Measurements from ENCODE around the gene CNNM3.

CNNM3 gene

DNA sequence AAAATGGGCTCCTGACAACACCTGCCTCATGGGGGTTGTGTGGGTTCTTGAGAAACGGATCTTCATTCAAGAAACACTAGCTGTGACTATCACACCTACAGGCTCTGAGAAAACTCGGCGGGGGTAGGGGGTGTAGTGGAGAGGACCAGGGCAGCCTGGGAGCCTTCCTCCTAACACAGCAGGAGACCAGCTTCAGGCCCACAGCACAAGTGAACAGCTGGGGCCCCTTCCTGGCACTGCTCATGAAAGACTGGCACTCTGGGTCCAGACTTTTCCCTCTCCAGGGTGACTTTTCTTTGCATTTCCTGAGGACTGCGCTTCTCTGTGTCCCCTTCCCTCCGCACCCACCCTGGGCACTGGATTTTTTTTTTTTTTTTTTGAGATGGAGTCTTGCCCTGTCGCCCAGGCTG, 61.0 kb downstream of the CNNM3 start:
- H3K9me3 ChIP-seq (ENCODE audit: insufficient read depth, low read length) = no peaks in the 10 kb centered on the region
- H3K4me2 ChIP-seq (ENCODE audit: low read depth, low read length, poor library complexity, severe bottlenecking) = no peak overlapping the region
- H3F3A ChIP-seq (ENCODE audit: insufficient read depth) = no peaks in the 10 kb centered on the region
- no peaks in the 10 kb centered on the region for H4K20me1 ChIP-seq (ENCODE audit: low read depth, low read length)
- no peak overlapping the region for H3K9ac ChIP-seq (ENCODE audit: low read length)
- no peak overlapping the region for H2AFZ ChIP-seq (ENCODE audit: low read depth, low read length, severe bottlenecking)
- no peak overlapping the region for H3K4me3 ChIP-seq (ENCODE audit: insufficient read depth, low read length, poor library complexity, severe bottlenecking)
- no peaks in the 10 kb centered on the region for H3K9me2 ChIP-seq (replicated peaks; ENCODE audit: insufficient read depth, low read length)
- no peaks in the 10 kb centered on the region for H3K27me3 ChIP-seq (ENCODE audit: low read length)
- no peak overlapping the region for H3K27ac ChIP-seq (ENCODE audit: low read depth, low read length)
- no peaks in the 10 kb centered on the region for H3K79me2 ChIP-seq (ENCODE audit: insufficient read depth, low read length)
- TF ChIP-seq, protein P1, sequence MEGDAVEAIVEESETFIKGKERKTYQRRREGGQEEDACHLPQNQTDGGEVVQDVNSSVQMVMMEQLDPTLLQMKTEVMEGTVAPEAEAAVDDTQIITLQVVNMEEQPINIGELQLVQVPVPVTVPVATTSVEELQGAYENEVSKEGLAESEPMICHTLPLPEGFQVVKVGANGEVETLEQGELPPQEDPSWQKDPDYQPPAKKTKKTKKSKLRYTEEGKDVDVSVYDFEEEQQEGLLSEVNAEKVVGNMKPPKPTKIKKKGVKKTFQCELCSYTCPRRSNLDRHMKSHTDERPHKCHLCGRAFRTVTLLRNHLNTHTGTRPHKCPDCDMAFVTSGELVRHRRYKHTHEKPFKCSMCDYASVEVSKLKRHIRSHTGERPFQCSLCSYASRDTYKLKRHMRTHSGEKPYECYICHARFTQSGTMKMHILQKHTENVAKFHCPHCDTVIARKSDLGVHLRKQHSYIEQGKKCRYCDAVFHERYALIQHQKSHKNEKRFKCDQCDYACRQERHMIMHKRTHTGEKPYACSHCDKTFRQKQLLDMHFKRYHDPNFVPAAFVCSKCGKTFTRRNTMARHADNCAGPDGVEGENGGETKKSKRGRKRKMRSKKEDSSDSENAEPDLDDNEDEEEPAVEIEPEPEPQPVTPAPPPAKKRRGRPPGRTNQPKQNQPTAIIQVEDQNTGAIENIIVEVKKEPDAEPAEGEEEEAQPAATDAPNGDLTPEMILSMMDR (IDR thresholded peaks at IDR 0.05; ENCODE audit: insufficient read depth, low read length, poor library complexity, severe bottlenecking) = no peak
- TF ChIP-seq EZH2phosphoT487 (conservative IDR thresholded peaks at IDR 0.05; ENCODE audit: low read length) = no peak
- H3K36me3 ChIP-seq (ENCODE audit: low read length) = no peaks in the 10 kb centered on the region

DNA sequence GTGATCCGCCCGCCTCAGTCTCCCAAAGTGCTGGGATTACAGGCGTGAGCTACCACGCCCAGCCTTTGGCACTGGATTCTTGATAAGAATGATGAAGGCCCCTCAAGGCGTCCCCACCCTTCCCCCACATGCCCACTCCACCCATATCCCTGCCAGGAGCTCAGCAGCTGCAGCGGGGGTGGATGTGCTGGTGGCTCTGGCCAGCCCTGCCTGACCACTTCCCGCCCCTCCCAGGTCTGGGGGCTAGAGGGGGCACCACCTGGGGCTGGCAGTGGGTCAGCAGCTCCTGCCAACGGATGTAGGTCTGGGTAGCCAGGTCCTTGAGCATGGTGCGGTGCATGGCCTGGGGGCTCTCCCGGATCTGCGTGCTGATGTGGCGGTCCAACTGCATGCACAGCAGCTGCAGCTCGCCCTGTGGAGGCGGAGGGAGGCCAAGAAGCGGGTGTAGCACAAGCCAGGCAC, 61.6 kb downstream of the CNNM3 start:
- no peak overlapping the region for H3K4me2 ChIP-seq (ENCODE audit: low read depth, low read length, poor library complexity, severe bottlenecking)
- no peak overlapping the region for H3K27ac ChIP-seq (ENCODE audit: low read depth, low read length)
- no peaks in the 10 kb centered on the region for H3K9me3 ChIP-seq (ENCODE audit: insufficient read depth, low read length)
- no peak overlapping the region for H3K4me3 ChIP-seq (ENCODE audit: insufficient read depth, low read length, poor library complexity, severe bottlenecking)
- no peaks in the 10 kb centered on the region for H3K27me3 ChIP-seq (ENCODE audit: low read length)
- TF ChIP-seq, protein P1 (IDR thresholded peaks at IDR 0.05; ENCODE audit: insufficient read depth, low read length, poor library complexity, severe bottlenecking) = no peak
- TF ChIP-seq EZH2phosphoT487 (conservative IDR thresholded peaks at IDR 0.05; ENCODE audit: low read length) = no peak
- no peaks in the 10 kb centered on the region for H3K36me3 ChIP-seq (ENCODE audit: low read length)
- no peaks in the 10 kb centered on the region for H3K79me2 ChIP-seq (ENCODE audit: insufficient read depth, low read length)
- H3K9me2 ChIP-seq (replicated peaks; ENCODE audit: insufficient read depth, low read length) = no peaks in the 10 kb centered on the region
- H3K9ac ChIP-seq (ENCODE audit: low read length) = no peak overlapping the region
- no peaks in the 10 kb centered on the region for H4K20me1 ChIP-seq (ENCODE audit: low read depth, low read length)
- H3F3A ChIP-seq (ENCODE audit: insufficient read depth) = no peaks in the 10 kb centered on the region
- no peak overlapping the region for H2AFZ ChIP-seq (ENCODE audit: low read depth, low read length, severe bottlenecking)

DNA sequence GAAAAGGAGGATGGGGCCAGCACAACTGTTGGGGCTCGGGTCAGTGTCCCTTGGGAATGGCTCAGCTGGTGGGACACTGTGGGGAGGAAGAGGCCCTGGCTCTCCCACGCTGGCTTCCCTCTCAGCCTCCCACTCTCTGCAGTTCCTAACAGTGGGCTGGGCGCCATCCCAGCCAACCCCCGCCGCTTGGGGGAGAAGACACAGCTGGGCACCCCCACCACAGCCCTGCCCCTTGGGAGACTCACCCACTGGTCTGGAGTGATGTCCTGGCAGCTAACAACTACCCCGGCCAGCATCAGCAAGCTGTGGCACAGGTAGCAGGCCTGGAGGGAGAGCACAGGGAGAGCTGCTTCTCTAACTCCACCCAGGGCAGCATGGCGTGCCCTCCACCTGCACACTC, 62.1 kb downstream of the CNNM3 start:
- H3K36me3 ChIP-seq (ENCODE audit: low read length) = no peaks in the 10 kb centered on the region
- H3K27ac ChIP-seq (ENCODE audit: low read depth, low read length) = no peak overlapping the region
- H3K9ac ChIP-seq (ENCODE audit: low read length) = no peak overlapping the region
- no peaks in the 10 kb centered on the region for H3K27me3 ChIP-seq (ENCODE audit: low read length)
- H3K9me2 ChIP-seq (replicated peaks; ENCODE audit: insufficient read depth, low read length) = no peaks in the 10 kb centered on the region
- H3K4me2 ChIP-seq (ENCODE audit: low read depth, low read length, poor library complexity, severe bottlenecking) = no peak overlapping the region
- no peaks in the 10 kb centered on the region for H4K20me1 ChIP-seq (ENCODE audit: low read depth, low read length)
- TF ChIP-seq EZH2phosphoT487 (conservative IDR thresholded peaks at IDR 0.05; ENCODE audit: low read length) = no peak
- TF ChIP-seq, protein P1 (IDR thresholded peaks at IDR 0.05; ENCODE audit: insufficient read depth, low read length, poor library complexity, severe bottlenecking) = no peak
- H3K79me2 ChIP-seq (ENCODE audit: insufficient read depth, low read length) = no peaks in the 10 kb centered on the region
- H3K9me3 ChIP-seq (ENCODE audit: insufficient read depth, low read length) = no peaks in the 10 kb centered on the region
- H3K4me3 ChIP-seq (ENCODE audit: insufficient read depth, low read length, poor library complexity, severe bottlenecking) = no peak overlapping the region
- no peaks in the 10 kb centered on the region for H3F3A ChIP-seq (ENCODE audit: insufficient read depth)
- H2AFZ ChIP-seq (ENCODE audit: low read depth, low read length, severe bottlenecking) = no peak overlapping the region
